Thoracic aorta (tissue), 2 donors: Measurements from ENCODE around the gene RAB1A. TPM values are rescaled to one million over a fixed set of nuclear protein-coding genes. Genes with fewer than 3 reads are reported as not detected.
A peak's percentile ranks its signal among the peaks of the same experiment; 100 is the strongest.

ENCODE experiments used
- ATAC-seq: fragments of 150-250 bp; one replicate; pipeline ENCODE4 v1.8.0; 2017; ENCODE audit warnings: low read depth; ENCODE audit not compliant: insufficient number of reproducible peaks, low FRiP score
- DNase-seq: peaks from one replicate; pipeline ENCODE4 v3.0.0-alpha.2; 2020; ENCODE audit warnings: low spot score
- H3K27ac ChIP-seq, 2 donors: fragments of 200-600 bp; sonication (generic); 1 replicate in 1 of 2; 2 replicates in 1 of 2; pipeline ENCODE4 v1.5.1; 2016; ENCODE audit warnings: mild to moderate bottlenecking in 2 of 2, moderate library complexity in 2 of 2
- H3K27me3 ChIP-seq: fragments of 200-600 bp; sonication (generic); replicated peaks from 2 replicates; pipeline ENCODE4 v1.6.0; 2016; ENCODE audit warnings: mild to moderate bottlenecking; ENCODE audit not compliant: insufficient read depth
- H3K36me3 ChIP-seq: fragments of 200-600 bp; sonication (generic); one replicate; pipeline ENCODE4 v1.5.1; 2016
- H3K4me1 ChIP-seq, 2 donors: fragments of 200-600 bp; sonication (generic); 1 replicate in 1 of 2; 2 replicates in 1 of 2; pipeline versions ENCODE4 v1.5.1 to v1.6.0; 2016; ENCODE audit warnings: low read depth in 2 of 2, mild to moderate bottlenecking in 1 of 2; ENCODE audit not compliant: control insufficient read depth in 1 of 2
- H3K4me3 ChIP-seq: fragments of 200-600 bp; sonication (generic); 2 replicates; pipeline ENCODE4 v1.5.1; 2016; ENCODE audit warnings: mild to moderate bottlenecking
- H3K9me3 ChIP-seq: fragments of 200-600 bp; sonication (generic); 2 replicates; pipeline ENCODE4 v1.5.1; 2016
- CTCF ChIP-seq: fragments of 200-600 bp; sonication (generic); IDR thresholded peaks from one replicate; pipeline ENCODE4 v1.5.1; 2019; ENCODE audit warnings: antibody characterized with exemption
- total RNA-seq, 2 donors: library from RNA; depleted of rRNA; stranded (reverse); fragments of >200 nt; gene quantifications; one replicate each; pipeline versions ENCODE4 v1.1.0 to v1.2.3, GENCODE V29; 2016

RAB1A gene
- total RNA-seq, 2 donors from 2014 or later = 80.7 to 88.5 TPM

GRCh38 chr2:65045651-65046050 lies 84.3 kb downstream of the RAB1A start:
- Histone ChIP-seq H3K4me1 (no peaks in the 10 kb centered on the region), H3K4me3 (no peak overlapping the region), H3K9me3 (no peaks in the 10 kb centered on the region), H3K27ac (no peak overlapping the region), H3K27me3 (no peaks in the 10 kb centered on the region), H3K36me3 (no peaks in the 10 kb centered on the region)
- TF ChIP-seq CTCF = no peak
- no peak for DNase-seq
- ATAC-seq = no peak

DNA sequence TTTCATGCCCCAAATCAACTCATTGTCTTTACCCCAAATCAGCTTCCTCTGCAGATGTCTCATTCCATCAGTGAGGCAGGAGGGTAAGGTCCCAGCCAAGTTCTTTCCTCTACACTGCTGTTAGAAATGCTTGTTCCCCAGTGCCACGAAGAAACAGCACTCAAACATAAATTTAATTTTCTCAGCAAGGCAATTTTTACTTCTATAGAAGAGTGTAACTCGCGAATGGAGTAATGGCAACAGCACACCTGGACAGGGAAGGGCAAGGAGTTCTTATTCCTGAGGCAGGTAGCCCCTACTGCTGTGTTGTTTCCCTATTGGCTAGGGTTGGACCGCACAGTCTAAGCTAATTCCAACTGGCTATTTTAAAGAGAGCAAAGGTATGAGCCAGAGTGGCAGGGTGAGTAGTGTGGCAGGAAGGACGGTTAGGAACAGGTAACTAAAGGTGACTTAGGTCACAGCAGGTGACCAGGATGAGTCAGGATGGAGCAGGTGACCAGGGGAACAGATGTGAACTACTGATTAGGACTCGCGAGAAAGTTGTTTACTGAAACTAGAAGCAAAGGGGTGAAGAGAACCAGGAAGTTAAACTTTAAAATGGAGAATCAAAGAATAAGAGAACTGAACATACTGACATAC lies 85.7 kb downstream of the RAB1A start:
- ATAC-seq (no peak), DNase-seq (no peak)
- Histone ChIP-seq H3K36me3 (no peaks in the 10 kb centered on the region), H3K9me3 (no peaks in the 10 kb centered on the region), H3K27me3 (no peaks in the 10 kb centered on the region), H3K27ac (no peak overlapping the region), H3K4me3 (no peak overlapping the region), H3K4me1 (no peaks in the 10 kb centered on the region)
- no peak for TF ChIP-seq CTCF

DNA sequence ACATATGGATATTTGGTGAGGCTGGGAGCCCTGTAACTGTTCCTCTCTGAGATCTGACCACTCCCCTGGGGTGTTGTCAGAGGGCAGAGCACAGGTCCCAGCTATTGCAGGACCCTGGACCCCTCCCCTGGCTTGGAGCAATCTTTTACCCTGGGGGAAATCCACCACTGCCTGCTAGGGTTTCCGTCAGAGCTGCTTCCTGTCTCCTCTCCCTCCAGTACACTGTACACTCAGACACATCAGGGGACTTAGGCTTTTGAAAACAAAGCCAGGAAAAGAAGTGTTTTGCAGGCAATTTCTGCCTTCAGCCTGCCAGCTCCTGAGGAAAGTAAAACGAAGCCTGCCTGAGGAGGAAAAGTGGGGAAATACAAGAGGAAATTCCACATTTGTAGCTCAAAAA lies 86.9 kb downstream of the RAB1A start:
- H3K27me3 ChIP-seq = no peaks in the 10 kb centered on the region
- ATAC-seq (no peak), DNase-seq (no peak)
- no peak overlapping the region for H3K27ac ChIP-seq
- H3K4me1 ChIP-seq = no peaks in the 10 kb centered on the region
- H3K36me3 ChIP-seq = no peaks in the 10 kb centered on the region
- TF ChIP-seq CTCF = no peak
- no peak overlapping the region for H3K4me3 ChIP-seq
- no peaks in the 10 kb centered on the region for H3K9me3 ChIP-seq

DNA sequence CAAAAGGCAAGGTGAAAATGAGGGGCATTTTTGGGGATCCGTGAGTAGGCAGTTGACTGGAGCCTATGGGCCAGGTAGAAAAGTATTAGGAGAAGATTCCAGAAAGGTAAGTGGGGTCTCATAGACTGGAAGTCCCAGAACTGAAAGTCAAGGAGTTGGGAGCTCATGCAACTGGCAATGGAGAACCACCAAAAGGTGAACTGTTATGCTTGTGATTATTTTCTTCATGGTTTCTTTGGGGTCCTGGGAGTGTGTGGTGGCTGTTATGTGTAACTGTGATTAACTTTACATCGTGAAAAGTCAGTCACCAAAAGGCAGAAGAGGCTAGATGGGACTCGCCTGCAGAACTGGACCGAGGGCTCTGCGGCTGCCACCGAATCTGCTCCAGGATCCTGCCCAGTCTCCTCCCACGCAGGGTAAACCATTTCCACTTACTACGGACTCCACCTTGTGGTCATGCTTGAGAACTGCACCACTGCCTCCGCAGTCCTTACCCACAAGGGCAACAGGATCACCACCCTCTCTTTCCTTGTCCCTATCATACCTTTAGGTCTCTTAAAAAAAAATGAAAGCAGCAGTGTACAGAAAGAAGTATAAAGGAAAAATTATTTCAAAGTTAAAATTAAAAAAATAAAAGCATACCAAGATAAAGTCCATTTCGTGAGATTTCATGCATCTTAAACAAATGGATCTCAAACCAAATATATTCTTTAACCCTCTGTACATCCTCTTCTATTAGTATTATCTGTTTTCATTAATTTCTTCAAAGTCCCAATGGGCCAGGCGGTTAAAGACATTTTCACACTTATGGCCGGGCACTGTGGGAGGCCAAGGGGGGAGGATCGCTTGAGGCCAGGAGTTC lies 89.3 kb downstream of the RAB1A start:
- Histone ChIP-seq H3K4me3 (peak overlapping the region; percentile 39), H3K9me3 (no peaks in the 10 kb centered on the region), H3K27ac (no peak overlapping the region), H3K4me1 (no peaks in the 10 kb centered on the region), H3K27me3 (no peaks in the 10 kb centered on the region), H3K36me3 (no peaks in the 10 kb centered on the region)
- peak; percentile 89 for ATAC-seq
- peak; percentile 61 for DNase-seq
- TF ChIP-seq CTCF = peak; percentile 97

DNA sequence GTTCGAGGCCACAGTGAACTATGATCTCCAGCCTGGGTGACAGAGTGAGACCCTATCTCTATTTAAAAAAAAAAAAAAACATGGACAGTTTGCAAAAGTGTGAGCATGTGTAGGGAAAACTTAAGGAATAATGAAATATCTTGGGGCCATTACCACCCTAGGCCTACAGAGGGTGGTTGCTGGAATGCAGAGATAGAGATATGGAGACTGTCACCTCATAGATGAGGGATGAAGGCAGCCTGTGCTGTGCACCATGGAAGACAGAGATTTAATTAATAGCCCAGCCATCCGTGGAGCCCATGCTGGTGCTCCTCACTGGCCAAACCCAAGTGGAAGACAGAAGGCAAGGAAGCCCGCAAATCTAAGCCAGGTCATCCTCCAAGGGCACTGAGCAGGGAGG lies 90.3 kb downstream of the RAB1A start:
- DNase-seq (no peak), ATAC-seq (no peak)
- no peak for TF ChIP-seq CTCF
- Histone ChIP-seq H3K9me3 (no peaks in the 10 kb centered on the region), H3K4me3 (no peak overlapping the region), H3K4me1 (no peaks in the 10 kb centered on the region), H3K27me3 (no peaks in the 10 kb centered on the region), H3K36me3 (no peaks in the 10 kb centered on the region), H3K27ac (no peak overlapping the region)
